Stimulated activated CD8-positive, alpha-beta memory T cell treated with anti-CD3 and anti-CD28 coated beads, Interleukin-7, amount 100 ng/mL, for 24 hours (primary cell): ENCODE results near the gene SHISA6.

Experiments
- DNase-seq: peaks from one replicate; pipeline ENCODE4 v3.0.0-alpha.2; 2020; ENCODE audit warnings: low read depth

SHISA6 gene

DNA sequence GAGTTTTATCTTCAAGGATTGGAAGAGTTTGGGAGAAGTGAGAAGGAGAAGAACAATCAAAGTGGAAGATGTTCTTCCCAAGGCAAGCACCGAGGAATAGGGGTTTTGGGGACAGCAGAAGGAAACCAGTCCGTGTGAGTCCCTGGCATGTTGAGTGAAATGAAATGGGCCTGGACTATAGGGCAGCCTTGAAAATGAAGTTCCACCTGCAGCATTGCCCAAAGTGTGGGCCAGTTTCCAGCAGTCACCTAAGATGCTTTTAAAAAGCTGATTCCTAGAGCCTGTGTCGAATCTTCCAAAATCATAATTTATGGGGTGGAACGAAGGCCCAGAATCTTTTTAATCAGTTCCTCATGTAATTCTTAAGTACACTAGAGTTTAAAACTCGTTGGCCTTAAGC is 297.4 kb downstream of the SHISA6 start:
- DNase-seq: no peak

DNA sequence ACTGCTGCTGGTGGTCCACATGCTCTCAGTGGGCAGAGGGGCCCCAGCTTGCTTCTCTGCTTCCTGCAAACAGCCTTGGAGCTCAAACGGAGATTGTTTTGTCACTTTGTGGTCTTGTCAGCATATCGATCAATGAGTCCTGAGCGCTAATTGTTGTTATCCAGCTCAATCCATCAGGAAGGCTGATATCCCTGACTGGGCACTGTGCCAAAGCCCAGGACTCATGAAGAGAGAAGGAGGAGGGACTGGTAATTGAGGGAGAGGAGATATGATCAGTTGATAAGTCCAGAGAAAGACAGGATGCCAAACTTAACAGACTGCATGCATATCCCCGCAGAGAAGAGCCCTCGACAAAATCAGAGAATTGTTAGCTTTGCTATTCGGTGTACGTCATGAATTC is 298.6 kb downstream of the SHISA6 start:
- no peak for DNase-seq

DNA sequence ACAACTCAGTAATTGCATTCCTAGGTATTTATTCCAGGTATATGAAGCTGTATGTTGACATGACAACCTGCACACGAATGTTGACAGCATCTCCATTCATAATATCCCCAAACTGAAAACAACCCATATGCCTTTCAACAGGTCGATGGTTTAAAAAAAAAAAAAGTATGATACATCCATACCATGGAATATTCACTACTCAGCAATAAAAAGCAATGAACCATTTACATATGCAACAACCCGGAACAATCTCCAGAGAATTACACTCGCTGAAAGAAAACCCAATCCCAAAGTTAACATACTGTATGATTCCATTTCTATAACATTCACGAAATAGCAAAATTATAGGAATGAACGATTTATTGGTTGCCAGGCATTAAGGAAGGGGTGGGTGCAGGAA is 304.0 kb downstream of the SHISA6 start:
- no peak for DNase-seq

DNA sequence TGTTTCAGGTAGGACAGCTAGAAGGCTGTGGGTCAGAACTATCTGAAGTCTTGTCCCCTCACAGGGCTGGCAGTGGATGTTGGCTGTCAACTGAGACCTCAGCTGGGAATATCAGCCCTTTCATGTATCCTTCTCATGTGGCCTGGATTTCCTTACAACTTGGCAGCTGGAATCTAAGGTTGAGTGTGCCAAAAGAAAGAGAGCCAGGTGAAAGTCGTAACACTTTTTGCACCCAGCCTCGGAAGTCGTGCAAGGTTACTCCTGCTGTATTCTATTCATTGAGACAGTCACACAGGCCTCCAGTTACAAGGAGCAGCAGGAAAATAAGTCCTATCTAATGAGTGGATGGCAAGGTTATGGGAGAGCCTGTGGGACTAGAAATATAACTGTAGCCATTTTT is 304.7 kb downstream of the SHISA6 start:
- DNase-seq: no peak

DNA sequence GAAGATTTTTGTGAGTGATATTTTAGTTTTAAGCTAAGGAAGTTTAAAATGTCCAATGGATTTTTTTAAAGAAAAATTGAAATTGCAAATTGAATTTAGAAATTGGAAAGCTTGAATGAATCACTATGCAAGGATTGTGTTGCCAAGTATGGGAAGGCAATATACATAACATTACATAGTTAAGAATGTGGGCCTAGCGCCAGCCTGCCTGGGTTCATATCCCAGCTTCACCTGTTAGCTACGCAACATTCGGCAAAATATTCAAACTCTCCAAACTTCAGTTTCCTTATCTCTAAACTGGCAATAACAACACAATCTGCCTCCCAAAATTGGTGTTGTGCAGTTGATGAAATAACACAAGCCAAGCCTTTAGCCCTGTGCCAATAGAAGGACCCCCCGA is 306.8 kb downstream of the SHISA6 start:
- DNase-seq: no peak

DNA sequence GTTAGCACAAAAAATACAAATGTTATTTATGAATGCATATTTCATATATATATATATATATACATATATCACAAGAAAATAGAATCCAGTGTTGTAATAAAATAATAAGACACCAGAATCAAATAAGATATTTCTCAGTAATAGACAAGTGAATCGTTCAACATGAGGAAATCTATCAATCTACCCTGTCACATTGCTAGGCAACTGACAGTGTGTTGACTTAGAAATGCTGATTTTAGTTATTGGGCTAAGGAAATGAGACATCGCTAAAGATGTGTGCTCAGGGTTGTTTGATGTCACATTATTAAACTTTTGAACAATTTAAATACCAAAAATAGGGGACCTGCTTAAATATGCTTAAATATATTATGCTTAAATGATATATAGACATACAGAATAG is 307.4 kb downstream of the SHISA6 start:
- DNase-seq: no peak

DNA sequence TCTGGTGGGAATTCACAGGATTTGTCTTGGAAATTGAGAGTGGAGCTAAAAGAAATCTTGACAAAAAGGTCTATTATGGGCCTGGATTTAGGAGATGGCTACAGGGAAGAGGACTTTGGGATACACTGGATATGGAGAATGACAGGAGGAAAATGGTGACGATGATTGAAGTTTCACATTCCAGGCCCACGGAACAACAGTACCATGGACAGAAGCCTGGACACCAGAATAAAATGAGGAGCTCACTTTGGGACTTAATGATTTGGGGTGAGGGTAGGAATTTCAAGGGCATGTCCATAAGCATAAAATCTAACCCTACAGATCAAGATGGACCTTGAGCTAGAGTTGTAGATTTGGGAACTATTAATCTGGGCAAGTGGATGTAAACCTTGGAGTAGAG is 309.4 kb downstream of the SHISA6 start:
- no peak for DNase-seq

DNA sequence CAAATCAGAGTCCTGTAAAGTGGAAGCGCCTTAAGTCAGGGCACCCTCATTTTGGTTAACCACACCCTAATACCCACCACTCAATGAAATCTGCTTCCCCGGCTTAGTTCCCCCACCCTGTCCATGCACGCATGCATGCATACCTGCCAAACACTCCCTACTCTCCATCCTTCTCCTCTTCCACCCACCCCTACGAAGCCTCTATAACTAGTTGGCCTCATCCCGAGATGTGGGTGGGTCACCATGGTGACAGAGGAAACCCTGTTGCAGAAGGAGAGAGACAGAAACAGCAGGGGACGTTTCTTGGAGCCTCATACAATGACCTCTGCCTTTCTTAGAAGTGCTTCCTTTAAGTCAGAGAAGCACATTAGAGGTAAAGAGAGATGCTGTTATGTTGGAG is 310.4 kb downstream of the SHISA6 start:
- no peak for DNase-seq

DNA sequence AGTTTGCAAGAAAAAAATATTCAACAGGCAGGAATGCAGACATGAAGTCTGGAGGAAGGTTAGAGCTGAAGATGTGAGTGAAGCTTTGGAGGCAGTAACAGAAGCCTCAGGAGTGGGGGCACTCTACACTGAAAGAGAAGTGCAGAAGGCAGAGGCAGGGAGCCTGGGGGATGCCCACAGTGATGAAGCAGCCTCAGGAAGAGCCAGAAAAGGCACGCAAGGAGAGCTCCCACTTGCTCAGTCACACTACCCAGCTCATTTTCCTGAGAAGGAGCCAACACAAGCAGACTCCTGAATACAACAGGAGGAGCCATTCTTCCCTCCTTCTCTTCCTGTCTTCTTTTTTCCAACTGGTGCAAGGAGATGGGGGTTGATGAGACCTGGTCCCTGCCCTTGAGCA is 312.1 kb downstream of the SHISA6 start:
- no peak for DNase-seq

DNA sequence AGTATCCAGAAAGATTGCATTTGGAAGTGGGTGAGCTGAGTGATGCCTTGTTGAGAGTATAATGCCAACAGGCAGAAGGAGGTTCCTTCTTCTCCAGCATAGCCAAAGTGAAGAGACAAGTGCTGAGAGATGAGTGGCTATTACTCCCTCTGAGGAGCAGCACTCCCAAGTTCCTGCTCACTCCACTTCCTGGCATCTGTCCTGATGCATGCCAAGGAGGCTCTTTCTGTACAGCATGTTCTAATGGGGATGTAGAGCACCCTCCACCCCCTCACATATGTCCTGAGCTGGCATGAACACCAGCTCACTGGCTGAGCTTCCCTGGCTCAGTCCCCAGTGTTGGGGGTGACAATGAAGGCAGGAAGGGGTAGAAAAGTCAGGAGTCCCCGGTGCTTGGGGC is 313.0 kb downstream of the SHISA6 start:
- DNase-seq: no peak

DNA sequence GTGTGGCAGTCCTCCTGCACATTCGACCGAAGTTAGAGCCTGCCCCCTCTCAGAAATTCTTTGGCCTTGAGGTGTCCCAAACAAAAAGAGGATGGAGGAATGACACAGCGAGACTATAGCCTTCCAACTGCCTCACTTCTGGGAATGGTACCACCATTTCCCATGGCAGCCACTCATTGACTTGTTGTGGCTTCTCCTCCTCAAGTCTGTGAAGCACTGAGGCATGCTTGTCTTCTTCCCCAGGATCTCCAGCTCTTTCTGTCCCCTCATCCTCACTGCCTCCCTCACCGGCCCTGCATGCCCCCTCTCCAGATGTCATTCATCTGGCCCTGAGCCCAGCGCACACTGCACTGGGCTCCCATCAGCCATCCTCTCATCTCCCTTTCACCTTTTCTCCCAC is 313.5 kb downstream of the SHISA6 start:
- DNase-seq: no peak

DNA sequence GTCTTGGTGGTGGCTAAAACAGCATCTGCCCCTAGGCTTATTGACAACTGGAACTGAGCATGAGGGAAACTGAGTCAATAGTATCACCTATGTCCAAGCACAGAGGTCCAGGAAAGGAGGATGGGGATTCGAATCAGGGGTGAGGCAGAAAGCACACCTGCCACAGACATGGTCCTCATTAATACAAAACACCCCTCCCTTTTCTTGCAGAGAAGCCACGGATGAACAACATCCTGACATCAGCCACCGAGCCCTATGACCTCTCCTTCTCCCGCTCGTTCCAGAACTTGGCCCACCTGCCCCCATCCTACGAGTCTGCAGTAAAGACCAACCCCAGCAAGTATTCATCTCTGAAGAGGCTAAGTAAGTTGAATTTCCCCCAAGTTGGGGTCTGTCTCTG is 314.5 kb downstream of the SHISA6 start:
- no peak for DNase-seq

DNA sequence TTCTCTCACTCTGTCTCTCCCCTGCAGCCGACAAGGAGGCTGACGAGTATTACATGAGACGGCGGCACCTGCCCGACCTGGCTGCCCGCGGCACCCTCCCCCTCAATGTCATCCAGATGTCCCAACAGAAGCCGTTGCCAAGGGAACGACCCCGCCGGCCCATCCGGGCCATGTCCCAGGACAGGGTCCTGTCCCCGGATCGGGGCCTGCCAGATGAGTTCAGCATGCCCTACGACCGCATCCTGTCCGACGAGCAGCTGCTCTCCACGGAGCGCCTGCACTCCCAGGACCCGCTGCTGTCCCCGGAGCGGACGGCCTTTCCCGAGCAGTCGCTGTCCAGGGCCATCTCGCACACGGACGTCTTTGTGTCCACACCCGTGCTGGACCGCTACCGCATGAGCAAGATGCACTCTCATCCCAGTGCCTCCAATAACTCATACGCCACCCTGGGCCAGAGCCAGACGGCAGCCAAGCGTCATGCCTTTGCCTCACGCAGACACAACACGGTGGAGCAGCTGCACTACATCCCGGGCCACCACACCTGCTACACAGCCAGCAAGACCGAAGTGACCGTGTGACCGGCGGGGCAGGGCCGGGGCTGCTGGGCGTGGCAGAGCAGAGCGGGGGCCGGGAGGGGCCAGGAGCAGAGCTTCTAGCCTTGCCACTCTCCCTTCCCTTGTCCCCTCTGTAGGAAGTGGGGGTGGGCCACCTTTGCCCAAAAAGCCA is 316.9 kb downstream of the SHISA6 start:
- no peak for DNase-seq

DNA sequence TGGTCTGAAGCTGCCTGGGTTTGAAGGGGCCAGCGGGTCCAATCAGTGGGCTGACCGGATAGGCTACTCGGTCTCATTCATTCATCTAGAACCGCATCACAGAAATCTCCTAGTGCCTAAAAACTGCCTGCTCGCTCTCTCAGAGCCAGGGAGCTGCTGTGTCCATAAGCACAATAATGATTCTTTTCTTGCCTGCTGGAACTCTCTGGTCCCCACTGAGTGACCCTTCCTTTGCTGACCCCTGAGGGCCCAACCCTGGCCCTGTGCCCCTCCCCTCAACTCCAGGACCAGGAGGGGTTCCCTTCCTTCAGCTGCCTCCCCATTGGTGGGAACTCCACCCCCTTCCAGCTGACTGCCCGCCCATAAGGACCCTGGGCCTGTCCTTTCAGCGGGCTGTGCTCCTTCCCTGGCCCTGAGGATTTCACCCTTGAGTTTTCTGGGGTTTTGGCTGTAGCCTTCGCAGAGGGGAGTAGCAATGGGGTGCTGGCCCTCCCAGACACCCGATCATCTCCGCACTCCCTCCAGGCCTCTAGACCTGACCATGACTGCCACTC is 317.7 kb downstream of the SHISA6 start:
- no peak for DNase-seq

DNA sequence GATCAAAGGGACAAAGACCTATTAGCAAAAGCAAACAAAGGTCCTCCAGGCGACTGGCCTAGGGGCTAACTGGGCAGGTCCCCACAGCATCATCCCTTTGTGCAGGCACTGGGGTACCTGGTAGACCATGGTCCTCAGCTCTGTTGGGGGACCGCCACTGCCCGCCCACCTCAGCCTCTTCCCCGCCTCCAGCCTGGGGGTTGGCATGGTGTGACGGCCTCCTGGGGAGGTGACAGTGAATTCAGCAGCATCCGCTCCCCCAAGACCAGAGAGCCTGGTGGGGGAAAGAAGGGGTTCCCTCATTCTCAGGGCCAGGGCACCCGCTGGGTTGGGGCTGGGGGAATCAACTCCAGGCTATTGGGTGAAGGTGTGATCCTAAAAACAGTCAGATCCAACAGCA is 318.6 kb downstream of the SHISA6 start:
- DNase-seq: no peak

DNA sequence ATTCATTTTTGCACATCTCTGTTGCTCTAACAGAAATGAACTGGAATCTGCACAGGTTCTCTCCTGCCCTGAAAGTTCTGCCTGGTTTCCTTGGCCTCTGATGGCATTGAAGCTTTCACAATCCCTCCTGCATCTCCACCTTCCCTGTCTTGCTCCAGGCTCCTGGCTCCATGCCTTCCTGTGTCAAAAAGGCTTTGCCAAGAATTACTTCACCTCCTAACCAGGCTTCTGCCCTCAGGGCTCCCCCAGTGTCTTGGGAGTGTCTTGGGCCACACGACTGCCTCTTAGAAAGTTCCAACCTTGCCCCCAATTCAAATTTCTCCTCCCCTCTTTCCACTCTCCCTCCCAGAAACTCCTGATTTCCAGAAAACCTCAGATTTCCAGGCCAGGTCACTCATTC is 320.3 kb downstream of the SHISA6 start:
- DNase-seq: no peak

DNA sequence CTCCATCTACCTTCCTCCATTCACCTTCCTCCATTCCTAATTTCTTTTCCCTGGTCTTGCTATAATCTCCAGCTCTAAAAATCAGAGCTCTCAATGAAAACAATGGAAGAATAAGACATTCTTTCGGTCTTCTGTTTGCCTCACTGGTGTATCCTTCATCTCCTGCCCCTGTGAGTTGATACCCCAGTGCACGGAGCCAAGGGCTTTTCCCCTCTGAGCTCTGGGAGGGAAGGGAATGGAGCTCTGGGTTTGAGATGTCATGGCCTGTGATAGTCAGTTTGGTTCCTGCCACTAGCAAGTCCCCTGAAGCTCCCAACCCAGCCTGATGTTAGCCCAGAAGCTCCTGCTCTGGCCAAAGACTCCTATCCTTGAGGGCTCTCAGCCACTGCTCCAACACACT is 320.7 kb downstream of the SHISA6 start:
- DNase-seq: no peak

DNA sequence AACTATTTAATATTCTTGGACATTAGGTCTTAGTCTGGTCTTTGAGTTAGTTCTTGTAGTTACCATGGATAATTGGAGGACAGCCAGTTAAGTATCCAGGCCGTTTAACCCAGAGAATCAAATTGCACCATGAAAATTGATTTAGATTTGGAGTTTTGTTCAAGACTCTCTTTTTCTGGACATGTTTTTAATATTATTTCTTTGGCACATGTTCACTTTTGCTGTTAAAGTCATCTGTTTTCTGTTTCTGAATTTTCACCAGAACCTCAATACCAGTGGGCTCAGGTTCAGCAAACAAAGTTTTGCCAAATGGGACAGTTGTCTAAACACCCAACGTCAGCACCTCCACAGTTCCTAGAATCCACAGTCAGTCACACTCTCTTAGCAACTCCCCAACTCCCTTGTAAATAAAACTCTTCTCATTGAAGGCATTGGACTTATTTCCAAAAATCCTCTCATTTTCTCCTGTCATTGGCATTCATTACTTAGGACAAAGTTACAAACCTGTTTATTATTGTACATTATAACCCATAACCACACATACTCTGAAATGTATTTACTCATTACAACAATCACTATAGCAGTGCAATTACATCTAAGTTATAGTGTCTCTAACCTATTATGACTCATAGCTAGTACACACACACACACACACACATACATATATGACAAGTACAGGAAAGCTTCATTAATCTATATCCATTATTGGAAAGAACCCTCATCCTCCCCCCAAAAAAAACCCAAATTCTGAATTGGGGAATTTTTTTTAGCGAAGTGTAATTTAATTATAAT is 323.8 kb downstream of the SHISA6 start:
- DNase-seq: no peak

DNA sequence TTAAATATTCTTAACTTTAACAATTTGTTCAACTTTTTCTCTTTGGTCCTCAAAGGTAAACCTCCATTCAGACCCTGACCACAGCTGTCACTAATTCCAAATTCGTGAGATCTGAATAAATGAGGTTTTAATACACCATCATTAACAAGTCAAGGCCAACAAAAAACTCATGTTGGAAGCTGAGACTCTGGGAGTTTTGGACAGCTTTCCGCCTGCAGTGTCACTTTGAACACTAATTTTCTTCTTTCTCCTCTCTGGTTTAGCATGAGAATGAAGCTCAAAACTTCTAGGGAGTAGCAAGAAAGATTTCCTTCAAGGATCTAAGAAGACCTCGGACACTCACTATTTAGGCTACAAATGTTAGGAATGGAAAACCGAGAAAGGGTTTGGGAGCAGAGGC is 324.6 kb downstream of the SHISA6 start:
- DNase-seq: no peak

DNA sequence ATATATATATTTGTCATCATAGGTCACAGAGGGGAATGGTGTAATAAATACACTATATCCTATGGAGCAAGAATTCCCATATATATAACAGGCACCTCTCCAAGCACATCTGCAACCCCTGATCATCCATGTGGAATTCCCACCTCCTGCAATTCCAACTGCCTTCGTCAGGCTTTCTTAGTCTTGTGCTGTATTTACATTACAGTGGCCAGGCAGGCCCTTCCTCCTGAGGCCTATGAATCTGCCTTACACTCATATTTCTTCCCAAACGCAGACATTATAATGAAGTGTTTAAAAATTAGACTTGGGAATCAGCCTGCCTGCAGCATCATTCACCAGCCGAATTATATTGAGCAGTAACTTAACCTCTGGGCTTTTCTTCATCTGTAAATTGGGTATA is 338.0 kb downstream of the SHISA6 start:
- DNase-seq: no peak

DNA sequence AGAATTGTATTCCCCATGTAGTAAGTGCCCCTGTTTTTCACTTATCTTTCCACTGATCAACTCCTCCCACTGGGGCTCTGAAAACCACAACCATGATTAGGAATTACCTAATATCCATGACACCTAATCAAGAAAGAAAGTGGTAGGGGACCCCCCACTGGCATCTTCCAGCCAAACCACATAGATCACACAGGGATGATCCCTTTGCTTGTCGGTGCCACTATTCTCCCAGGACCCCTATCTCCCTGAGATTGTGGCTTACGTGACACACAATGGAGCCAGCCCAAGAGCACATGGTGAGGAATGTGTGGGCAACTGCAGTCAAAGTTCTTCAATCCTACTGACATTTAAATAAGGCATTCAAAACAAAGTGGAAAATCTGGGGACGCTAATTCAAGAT is 339.7 kb downstream of the SHISA6 start:
- no peak for DNase-seq

DNA sequence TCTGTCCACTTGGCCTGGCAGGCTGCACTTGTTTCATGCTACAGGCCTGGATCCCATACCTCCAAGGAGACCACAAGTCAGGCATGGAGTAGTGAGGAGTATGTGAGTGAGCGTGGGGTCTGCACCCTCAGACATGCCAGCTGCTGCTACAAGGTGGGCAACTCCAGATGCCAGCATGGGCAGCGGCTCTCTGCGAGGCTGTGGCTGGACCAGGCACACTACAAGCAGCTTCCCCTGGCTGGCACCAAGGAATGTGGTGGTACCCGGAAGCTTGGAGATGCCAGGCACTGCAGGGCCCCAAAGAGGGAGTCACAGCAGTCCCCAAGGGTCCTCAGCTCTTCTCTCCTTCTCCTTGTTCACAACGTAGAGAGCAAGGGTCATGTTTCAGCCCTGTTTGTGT is 341.2 kb downstream of the SHISA6 start:
- no peak for DNase-seq

DNA sequence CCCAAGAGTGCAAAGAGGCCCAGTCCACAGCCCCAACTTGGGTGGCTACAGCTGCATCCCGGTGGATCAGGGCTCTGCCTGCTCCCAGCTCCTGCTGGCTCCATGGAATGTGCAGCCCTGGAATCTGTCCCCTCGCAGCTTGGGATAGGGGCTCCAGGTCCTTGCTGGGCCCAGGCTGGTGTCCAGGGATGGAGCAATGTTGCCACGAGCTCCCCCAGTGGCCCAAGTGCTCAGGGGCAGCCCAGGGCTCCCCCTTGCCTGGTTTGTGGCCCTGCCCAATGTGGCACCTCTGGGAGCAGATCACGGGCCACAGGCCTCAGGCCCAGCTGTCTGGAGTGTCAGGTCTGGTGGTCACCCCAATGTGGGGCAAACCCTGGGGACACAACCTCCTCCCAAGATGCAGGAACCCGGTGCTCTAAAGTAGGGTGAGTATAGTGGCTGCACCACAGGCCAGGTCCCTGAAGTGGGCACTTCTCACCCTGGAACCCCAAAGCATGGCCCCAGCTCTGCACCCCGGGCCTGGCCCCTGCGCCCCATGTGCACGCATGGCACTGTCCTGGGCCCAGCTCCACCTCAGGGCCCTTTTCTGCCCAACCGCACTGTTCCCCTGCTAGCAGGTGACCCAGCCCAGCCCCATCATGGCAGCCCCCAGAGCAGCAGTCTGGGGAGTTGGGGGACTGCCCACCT is 342.4 kb downstream of the SHISA6 start:
- no peak for DNase-seq
